ENCODE results near the gene CYSRT1.

- TF ChIP-seq CTCF (conservative IDR thresholded peaks at IDR 0.05; ENCODE audit: low read length) (no peak), EZH2phosphoT487 (IDR thresholded peaks at IDR 0.05; ENCODE audit: borderline replicate concordance, low read depth, low read length) (no peak)
Observed at GRCh38 chr9:137272241-137273094, 47.5 kb downstream of the CYSRT1 start.

Measured in OCI-LY7 (cell line).